SU-DHL-6 (cell line): Measurements from ENCODE around the gene DRC3.

Experiments
- EZH2phosphoT487 ChIP-seq: fragments of 200-600 bp; sonication (generic), shearing (Covaris generic); conservative IDR thresholded peaks from 2 replicates; pipeline ENCODE4 v1.6.1; 2018; ENCODE audit warnings: mild to moderate bottlenecking, antibody characterized with exemption, low read length, moderate library complexity, mixed read lengths
- TF ChIP-seq, protein P1 (sequence below): fragments of 200-600 bp; sonication (generic); IDR thresholded peaks from one replicate; pipeline ENCODE4 v1.5.1; 2017; ENCODE audit warnings: antibody characterized with exemption, mild to moderate bottlenecking, low read length, moderate library complexity; ENCODE audit not compliant: insufficient read depth, poor library complexity, severe bottlenecking

DNA sequence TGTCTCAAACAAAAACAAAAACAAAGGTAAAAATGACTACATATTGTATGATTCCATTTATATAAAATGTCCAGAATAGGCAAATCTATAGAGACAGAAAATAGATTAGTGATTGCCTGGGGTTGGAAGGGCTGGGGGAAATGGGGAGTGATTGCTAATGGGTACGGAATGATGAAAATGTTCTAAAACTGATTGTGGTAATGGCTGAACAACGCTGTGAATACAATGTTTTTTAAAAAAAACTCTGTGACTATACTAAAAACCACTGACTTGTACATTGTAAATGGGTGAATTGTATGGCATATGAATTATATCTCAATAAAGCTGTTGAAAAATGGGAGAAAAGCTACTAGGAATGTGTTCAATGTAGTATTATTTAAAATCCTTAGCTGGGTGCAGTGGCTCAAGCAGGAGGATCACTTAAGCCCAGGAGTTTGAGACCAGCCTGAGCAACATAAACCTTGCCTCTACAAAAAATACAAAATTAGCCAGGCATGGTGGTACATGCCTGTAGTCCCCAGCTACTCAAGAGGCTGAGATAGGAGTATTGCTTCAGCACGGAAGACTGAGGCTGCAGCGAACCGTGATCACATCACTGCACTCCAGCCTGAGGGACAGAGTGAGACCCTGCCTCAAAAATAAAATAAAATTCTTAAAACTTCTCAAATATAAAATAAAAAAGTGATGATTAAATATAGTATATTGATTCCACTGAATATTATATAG, 48.4 kb upstream of the DRC3 start:
- TF ChIP-seq, protein P1, sequence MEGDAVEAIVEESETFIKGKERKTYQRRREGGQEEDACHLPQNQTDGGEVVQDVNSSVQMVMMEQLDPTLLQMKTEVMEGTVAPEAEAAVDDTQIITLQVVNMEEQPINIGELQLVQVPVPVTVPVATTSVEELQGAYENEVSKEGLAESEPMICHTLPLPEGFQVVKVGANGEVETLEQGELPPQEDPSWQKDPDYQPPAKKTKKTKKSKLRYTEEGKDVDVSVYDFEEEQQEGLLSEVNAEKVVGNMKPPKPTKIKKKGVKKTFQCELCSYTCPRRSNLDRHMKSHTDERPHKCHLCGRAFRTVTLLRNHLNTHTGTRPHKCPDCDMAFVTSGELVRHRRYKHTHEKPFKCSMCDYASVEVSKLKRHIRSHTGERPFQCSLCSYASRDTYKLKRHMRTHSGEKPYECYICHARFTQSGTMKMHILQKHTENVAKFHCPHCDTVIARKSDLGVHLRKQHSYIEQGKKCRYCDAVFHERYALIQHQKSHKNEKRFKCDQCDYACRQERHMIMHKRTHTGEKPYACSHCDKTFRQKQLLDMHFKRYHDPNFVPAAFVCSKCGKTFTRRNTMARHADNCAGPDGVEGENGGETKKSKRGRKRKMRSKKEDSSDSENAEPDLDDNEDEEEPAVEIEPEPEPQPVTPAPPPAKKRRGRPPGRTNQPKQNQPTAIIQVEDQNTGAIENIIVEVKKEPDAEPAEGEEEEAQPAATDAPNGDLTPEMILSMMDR, result no peak
- TF ChIP-seq EZH2phosphoT487, result no peak
